Bronchial epithelial cell (primary cell): Measurements from ENCODE around the gene TRIM33. TPM values are rescaled to one million over a fixed set of nuclear protein-coding genes. Genes with fewer than 3 reads are reported as not detected.
"Not testable (repeated sequence)": the region's sequence is repeated elsewhere in the genome, so short reads cannot be mapped to it uniquely, and the experiment has no call there.

Experiments used
- DNase-seq: peaks from one replicate; pipeline ENCODE4 v3.0.0-alpha.2; 2010; ENCODE audit warnings: low read depth
- FAIRE-seq: peaks from 2 replicates; lab custom pipeline; 2011; peaks lifted over from hg19 to GRCh38; lab: Jason Lieb, UNC
- H3K27me3 ChIP-seq: 2 replicates; pipeline ENCODE4 v1.5.1; 2011; ENCODE audit warnings: low read length; ENCODE audit not compliant: control insufficient read depth, insufficient read depth
- H3K36me3 ChIP-seq: 2 replicates; pipeline ENCODE4 v1.5.1; 2011; ENCODE audit warnings: low read length; ENCODE audit not compliant: control insufficient read depth, insufficient read depth
- H3K4me3 ChIP-seq: 2 replicates; pipeline ENCODE4 v1.5.1; 2011; ENCODE audit warnings: mild to moderate bottlenecking, low read depth, low read length, control low read depth
- CTCF ChIP-seq: IDR thresholded peaks from 2 replicates; pipeline ENCODE4 v1.5.1; 2011; ENCODE audit warnings: mild to moderate bottlenecking, moderate library complexity, low read length, control low read depth, inconsistent platforms; ENCODE audit not compliant: insufficient read depth, severe bottlenecking
- total RNA-seq: library from RNA; depleted of rRNA; stranded (reverse); fragments of >200 nt; gene quantifications from 2 replicates; pipeline ENCODE4 v1.2.1, GENCODE V29; 2014

The TRIM33 gene
- total RNA-seq, 1 donor from 2014 or later, result 16.3 TPM

DNA sequence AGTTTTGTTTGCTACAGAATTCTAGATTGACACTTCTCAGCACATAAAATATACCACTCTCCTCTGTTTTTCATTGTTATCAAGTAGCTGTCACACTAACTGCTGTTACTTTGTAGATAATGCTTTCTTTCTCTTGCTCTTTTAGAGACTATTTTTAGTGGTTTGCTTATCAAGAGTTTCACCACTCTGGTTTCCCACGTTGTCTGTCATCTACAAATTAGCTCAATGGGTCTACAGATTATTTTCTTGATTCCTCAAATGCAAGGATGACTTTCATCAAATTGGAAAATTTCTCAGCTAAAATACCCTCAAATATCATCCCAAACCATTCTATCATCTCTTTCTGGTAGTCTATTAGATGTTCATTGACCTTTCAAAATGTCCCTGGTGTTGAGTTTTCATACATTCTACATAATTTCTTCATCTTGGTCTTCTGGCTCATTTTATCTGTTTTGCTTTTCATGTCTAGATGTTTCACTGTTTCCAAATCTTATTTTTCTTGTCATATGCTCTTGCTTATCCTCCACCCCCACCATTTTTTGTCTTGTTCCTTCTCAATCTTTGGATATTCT is 122.5 kb downstream of the TRIM33 start:
- Histone ChIP-seq H3K4me3 (no peak overlapping the region), H3K27me3 (no peaks in the 10 kb centered on the region), H3K36me3 (no peaks in the 10 kb centered on the region)
- FAIRE-seq (no peak), DNase-seq (no peak)
- TF ChIP-seq CTCF, result no peak

DNA sequence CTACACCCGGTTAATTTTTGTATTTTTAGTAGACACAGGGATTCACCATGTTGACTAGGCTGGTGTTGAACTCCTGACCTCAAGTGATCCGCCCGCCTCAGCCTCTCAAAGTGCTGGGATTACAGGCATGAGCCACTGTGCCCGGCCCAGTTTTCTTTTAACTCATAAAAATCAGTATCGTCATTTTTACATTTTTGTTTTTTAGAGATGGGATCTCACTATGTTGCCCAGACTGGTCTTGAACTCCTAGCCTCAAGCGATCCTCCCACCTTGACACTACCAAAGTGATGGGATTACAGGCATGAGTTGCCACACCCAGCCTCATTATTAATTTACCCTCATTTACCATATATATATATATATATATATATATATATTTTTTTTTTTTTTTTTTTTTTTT is 123.4 kb downstream of the TRIM33 start:
- FAIRE-seq, DNase-seq, H3K4me3 ChIP-seq, H3K27me3 ChIP-seq, H3K36me3 ChIP-seq: not testable (repeated sequence)

GRCh38 chr1:114387010-114387360 is 124.0 kb downstream of the TRIM33 start:
- no peak for DNase-seq
- FAIRE-seq, result no peak
- Histone ChIP-seq H3K4me3 (no peak overlapping the region), H3K27me3 (no peaks in the 10 kb centered on the region), H3K36me3 (no peaks in the 10 kb centered on the region)
- TF ChIP-seq CTCF, result no peak

DNA sequence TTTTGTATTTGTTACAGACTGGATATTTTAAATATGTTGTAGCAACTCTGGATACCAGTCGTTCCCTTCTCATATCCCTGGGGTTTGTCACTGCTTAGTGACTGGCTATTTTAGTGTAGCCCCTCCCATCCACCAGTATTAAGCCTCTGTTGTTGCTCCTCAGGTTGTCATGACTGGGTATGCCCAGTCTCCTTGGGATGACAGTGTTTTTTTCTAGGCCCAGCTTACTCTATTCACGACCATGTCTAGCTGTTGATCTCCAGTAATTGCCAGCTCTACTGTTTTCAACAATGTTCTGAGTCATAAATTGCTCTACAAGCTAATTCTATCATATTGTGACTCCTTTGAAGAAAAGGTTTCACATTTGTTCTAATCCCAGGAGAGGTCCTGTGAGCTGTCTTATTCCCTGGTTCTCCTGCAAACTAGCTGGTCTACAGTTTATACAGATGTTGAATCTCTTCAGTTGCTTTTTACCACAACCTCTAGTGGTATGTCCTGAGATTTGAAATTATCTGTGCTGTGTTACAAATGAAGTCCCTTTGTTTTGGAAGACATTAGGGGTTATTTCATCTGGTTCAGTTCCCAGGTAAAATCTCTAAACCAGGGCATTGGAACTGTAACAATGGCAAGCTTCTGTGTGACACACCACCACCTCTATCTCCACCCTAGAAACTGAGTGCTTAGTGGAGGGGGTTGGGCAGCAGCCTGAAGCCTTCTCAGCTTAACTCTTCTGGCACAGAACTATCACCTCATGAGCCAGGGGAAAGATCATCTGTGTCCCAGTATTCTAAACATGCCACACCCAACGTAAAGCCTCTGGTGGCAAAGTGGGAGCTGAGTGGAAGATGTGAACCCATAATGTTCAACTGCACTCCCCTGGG is 124.6 kb downstream of the TRIM33 start:
- TF ChIP-seq CTCF, result no peak
- Histone ChIP-seq H3K4me3 (no peak overlapping the region), H3K36me3 (no peaks in the 10 kb centered on the region), H3K27me3 (no peaks in the 10 kb centered on the region)
- DNase-seq (no peak), FAIRE-seq (no peak)

DNA sequence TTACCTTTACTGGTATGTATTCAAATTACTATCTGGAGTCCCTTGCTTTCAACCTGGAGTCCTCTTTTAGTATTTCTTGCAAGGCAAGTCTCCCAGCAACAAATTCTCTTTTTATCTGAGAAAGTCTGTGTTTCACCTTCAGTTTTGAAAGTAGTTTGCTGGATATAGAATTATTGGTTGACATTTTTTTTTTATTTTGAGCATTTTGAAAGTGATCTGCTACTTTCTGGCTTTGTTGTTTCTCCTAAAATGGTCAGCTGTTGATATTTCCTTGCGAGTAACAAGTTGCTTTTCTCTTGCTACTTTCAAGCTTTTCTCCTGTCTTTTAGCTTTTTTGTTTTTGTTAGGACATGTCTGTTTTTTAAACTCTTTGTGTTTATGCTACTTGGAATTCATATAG is 126.1 kb downstream of the TRIM33 start:
- no peaks in the 10 kb centered on the region for H3K36me3 ChIP-seq
- TF ChIP-seq CTCF, result no peak
- no peak overlapping the region for H3K4me3 ChIP-seq
- FAIRE-seq (no peak), DNase-seq (no peak)
- H3K27me3 ChIP-seq, result no peaks in the 10 kb centered on the region

- DNase-seq (no peak), FAIRE-seq (no peak)
- Histone ChIP-seq H3K4me3 (no peak overlapping the region), H3K27me3 (no peaks in the 10 kb centered on the region), H3K36me3 (no peaks in the 10 kb centered on the region)
- no peak for TF ChIP-seq CTCF
Measured at GRCh38 chr1:114379987-114380386, 131.0 kb downstream of the TRIM33 start.
